SJCRH30 (cell line): Measurements from ENCODE around the gene PWWP2B. TPM values are rescaled to one million over a fixed set of nuclear protein-coding genes. Genes with fewer than 3 reads are reported as not detected.

ENCODE experiments used
- DNase-seq, 2 experiments: peaks; one replicate each; pipeline ENCODE4 v3.0.0-alpha.2; 2015 to 2020
- H3K27ac ChIP-seq: fragments of 250-450 bp; sonication (Bioruptor Pico); 2 replicates; pipeline ENCODE4 v1.5.1; 2020; ENCODE audit warnings: mild to moderate bottlenecking, moderate library complexity
- H3K27me3 ChIP-seq: fragments of 250-450 bp; sonication (Bioruptor Pico); 2 replicates; pipeline ENCODE4 v1.5.1; 2020; ENCODE audit warnings: mild to moderate bottlenecking, moderate library complexity
- H3K36me3 ChIP-seq: fragments of 250-450 bp; sonication (Bioruptor Pico); 2 replicates; pipeline ENCODE4 v1.5.1; 2020; ENCODE audit warnings: mild to moderate bottlenecking, moderate library complexity
- H3K4me1 ChIP-seq: fragments of 250-450 bp; sonication (Bioruptor Pico); 2 replicates; pipeline ENCODE4 v1.5.1; 2020; ENCODE audit warnings: mild to moderate bottlenecking, moderate library complexity
- H3K4me3 ChIP-seq: fragments of 250-450 bp; sonication (Bioruptor Pico); 2 replicates; pipeline ENCODE4 v1.5.1; 2020; ENCODE audit warnings: mild to moderate bottlenecking, moderate library complexity
- H3K9me3 ChIP-seq: fragments of 250-450 bp; sonication (Bioruptor Pico); replicated peaks from 2 replicates; pipeline ENCODE4 v1.5.1; 2020; ENCODE audit warnings: mild to moderate bottlenecking, moderate library complexity
- total RNA-seq: library from RNA; depleted of rRNA; stranded (reverse); fragments of >200 nt; shearing (Covaris generic); gene quantifications from 2 replicates; pipeline ENCODE4 v1.2.3, GENCODE V29; 2014

PWWP2B gene
- total RNA-seq, 1 experiment from 2014 or later, result 0.57 TPM

DNA sequence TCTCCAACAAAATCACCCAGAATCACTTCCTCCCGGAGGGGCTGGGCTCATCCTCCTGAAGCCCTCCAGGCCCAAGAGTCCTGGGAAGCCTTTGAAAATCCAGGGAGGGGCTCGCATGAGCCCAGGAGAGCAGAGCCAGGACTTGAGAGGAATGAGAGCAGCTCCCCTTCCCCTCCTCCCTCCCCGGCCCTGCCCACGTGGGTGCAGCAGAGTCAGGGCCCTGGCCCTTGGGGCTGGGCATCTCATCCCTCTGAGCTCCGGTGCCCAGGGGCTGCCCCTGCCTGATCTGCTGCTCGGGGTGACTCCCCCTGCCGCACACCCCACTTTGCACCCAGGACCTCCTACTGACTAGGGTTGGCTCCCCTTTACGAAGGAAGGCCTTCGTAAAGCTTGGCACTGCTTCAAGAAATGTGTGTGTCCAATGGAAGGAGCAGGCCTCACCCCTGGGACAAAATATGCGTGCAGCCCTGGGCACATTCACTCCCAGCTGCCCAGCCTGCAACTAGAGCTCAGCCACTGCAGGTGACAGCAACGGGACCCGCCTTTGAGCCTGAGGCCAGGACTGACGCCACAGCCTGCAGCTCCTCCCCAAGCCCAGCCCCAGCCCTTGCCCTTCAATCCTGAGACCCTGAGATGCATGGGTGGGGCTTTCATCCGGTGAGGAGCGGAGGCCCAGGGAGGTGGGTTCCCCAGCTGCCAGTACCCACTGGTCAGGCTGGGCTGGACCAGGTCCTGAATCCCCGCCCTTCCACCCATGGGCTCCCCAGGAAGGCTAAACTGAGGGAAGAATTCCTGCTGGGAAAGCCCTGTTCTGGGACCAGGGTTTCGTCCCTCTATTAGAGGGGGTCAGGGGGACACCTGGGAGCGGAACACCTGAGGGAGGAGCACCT is 21.8 kb downstream of the PWWP2B start:
- Histone ChIP-seq H3K27ac (no peak overlapping the region), H3K36me3 (no peaks in the 10 kb centered on the region), H3K27me3 (no peaks in the 10 kb centered on the region), H3K9me3 (no peaks in the 10 kb centered on the region), H3K4me3 (no peak overlapping the region), H3K4me1 (peaks cover 27% of the 10 kb centered on the region)
- DNase-seq, result peak in 1 of 2 experiments; percentile 29

DNA sequence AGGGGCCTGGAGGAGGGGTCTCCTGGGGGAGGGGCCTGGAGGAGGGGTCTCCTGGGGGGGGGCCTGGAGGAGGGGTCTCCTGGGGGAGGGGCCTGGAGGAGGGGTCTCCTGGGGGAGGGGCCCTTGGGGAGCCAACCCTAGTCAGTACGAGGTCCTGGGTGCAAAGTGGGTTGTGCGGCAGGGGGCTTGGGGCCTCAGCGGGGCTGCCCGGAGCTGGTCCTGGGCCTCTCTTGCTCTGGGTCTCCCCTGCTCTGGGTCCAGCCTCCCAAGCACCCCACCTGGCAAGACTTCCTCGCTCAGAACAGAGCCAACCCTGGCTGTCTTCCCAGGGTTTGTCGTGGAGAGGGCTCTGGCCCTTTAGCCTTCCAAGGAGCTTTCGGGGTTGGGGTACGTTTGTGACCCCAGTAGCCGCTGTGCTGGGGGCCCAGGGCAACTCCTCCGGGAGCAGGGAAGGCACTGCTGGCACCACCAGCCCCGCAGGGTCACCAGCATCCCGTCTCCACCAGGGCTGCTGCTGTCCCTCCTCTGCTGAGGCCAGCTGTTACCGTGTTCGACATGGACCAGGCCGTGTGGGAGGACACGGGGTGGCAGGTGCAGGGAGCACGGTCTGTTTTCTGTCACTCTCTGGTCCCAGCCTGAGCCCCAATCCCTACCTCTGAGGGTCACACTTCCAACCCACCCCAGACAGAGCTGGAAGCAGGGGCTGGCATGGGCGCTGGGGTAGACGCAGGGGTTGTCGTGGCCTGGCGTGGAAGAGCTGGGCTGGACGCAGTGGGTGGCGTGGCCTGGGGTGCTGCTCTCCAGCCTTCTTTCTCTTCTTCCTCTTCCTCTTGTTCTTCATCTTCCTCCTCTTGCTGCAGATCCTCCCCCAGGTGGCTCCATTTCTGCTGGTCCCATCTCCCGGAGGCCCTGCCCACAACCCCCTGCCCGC is 22.8 kb downstream of the PWWP2B start:
- Histone ChIP-seq H3K27me3 (no peaks in the 10 kb centered on the region), H3K4me3 (no peak overlapping the region), H3K4me1 (peaks cover 27% of the 10 kb centered on the region), H3K27ac (no peak overlapping the region), H3K9me3 (no peaks in the 10 kb centered on the region), H3K36me3 (no peaks in the 10 kb centered on the region)
- peak in 1 of 2 experiments; percentile 51 for DNase-seq

DNA sequence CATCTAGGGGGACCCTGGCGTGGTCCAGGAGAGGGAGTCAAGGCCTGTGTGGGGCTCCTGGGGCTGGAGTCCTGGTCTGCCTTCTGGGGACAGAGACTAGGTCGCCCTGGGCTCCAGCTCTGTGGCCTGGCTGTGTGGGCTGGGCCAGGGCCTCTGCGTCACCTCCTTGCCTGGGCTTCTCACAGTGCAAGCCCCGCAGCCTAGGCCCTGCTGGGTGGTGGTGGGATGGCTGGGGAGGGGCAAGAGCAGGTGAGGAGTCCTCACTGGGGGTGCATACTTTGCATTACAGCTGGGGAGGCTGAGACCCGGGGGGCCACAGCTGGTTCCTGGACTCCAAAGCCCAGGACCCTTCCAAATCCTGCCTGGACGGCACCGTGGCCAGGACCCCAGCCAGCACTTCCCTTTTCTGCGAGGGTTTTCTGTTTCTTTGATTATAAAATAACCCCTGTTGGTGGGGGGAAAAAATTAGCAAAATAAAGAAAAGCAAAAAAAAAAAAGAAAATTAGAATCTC is 23.5 kb downstream of the PWWP2B start:
- no peak overlapping the region for H3K27ac ChIP-seq
- H3K4me3 ChIP-seq, result no peak overlapping the region
- no peak for DNase-seq
- no peaks in the 10 kb centered on the region for H3K9me3 ChIP-seq
- no peaks in the 10 kb centered on the region for H3K36me3 ChIP-seq
- H3K4me1 ChIP-seq, result peaks cover 27% of the 10 kb centered on the region
- H3K27me3 ChIP-seq, result no peaks in the 10 kb centered on the region

DNA sequence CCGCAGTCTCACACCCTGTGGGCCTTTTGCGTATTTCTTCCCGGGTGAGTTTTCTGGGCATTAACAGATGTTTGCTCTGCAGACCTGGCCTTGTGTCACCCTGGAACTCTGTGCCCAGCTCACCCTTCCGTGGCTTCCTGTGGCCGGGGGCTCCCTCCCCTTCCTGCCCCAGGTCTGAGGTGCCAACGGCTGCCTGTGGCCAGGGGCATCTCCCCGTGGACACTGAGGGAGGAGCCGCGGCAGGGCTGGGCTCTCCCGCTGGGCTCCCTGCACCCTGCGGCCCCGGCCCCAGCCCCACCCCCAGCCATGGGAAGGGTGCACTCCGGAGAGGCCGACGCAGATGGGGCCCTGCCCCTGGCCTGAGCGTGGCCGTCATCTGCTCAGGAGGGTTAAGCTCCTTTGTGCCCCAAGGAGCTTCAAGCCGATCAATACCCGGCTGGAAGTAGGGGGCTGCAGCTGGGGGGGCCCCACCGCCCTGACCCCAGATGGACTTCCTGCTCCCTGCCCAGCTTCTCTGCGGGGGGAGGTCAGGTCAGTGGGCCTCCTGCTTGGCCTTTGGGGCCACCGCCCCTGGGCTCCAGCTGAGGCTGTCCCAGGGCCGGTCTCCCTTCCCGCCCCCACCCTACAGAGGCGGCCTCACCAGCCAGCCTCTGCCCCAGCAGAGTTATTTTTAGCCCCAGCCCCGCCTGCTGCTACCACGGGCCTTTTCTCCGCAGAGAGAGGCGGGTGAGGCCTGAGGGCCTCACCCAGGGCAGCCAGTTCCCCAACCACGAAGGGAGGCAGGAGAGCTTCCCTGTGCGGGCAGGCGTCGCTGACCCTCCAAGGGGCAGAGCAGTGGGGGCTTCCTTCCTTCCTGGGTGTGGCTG is 24.2 kb downstream of the PWWP2B start:
- Histone ChIP-seq H3K4me1 (peaks cover 27% of the 10 kb centered on the region), H3K27me3 (no peaks in the 10 kb centered on the region), H3K27ac (no peak overlapping the region), H3K36me3 (no peaks in the 10 kb centered on the region), H3K4me3 (no peak overlapping the region), H3K9me3 (no peaks in the 10 kb centered on the region)
- peak; percentile 45 to 64 for DNase-seq

DNA sequence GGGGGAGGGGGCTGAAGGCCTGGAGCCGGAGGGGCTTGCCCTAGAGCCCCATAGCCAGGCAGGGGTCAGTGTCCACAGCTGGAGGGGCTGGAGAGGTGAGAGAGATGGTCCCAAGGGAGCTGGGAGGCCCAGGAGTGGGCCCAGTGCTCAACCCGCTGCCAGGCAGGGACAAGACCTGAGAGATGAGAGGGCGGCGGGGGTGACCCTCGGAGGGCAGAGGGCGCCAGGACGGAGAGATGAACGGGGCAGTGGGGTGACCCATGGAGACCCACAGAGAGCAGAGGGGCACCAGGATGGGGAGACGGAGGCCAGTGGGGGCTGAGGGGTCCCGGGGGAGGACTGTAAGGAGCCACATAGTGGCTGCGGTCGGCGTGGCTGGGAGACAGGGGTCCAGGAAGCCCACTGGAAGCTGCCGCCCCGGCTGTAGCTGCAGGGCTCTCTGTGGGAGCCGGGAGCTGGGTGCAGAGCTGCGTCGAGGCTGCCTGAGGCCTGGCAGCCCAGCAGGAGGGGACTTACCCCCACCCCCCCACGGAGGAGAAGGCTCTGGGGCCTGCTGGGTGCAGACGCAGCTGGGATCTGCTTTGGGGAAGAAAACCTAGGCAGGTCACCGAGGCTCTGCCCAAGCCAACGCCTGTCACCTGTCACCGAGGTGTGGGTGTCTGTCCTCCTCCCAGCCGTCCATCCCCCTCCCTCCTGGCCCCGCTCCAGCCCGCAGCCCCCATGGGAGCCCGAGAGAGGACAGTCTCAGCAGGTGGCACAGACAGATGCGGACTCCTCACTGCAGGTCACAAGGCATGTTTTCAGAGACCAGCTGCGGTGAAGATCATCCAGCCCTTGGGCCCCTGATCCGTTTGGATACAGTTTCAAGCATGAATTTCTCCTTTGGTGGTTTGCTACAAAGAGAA is 25.1 kb downstream of the PWWP2B start:
- no peaks in the 10 kb centered on the region for H3K9me3 ChIP-seq
- no peak overlapping the region for H3K4me3 ChIP-seq
- DNase-seq, result peak; percentile 56 to 79
- peaks cover 26% of the 10 kb centered on the region for H3K4me1 ChIP-seq
- no peaks in the 10 kb centered on the region for H3K36me3 ChIP-seq
- H3K27me3 ChIP-seq, result no peaks in the 10 kb centered on the region
- H3K27ac ChIP-seq, result peak overlapping the region; percentile 33

DNA sequence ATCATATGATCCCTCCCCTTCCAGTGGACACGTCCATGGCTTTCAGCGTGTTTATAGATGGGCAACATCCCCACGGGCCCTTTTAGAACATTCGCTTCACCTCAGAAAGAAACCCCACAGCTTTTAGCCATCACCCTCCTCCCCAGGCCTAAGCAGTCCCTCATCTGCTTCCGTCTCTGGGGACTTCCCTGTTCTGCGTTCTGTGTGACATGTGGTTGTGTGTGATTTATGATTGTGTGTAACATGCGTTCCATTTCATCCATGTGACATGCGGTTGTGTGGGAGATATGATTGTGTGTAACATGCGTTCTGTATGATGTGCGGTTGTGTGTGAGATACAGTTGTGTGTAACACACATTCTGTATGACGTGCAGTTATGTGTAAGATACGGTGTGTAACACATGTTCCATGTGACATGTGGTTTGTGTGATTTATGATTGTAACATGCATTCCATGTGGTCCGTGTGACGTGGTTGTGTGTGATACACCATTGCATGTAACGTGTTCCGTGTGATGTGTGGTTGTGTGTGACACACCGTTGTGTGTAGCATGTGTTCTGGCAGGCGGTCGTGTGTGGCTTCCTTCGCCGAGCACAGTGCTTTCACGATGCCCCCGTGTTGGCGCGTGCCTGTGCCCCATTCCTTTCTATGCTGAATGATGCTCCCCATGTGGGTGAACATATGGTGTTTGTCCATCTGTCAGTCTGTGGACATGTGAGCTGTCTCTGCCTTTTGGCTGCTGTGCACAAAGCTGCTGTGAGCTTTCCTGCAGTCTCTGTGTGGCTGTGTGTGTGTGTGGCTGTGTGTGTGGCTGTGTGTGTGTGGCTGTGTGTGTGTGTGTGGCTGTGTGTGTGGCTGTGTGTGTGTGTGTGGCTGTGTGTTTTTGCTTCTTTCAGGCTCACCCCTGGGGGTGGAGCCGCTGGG is 26.2 kb downstream of the PWWP2B start:
- Histone ChIP-seq H3K27ac (peak overlapping the region; percentile 33), H3K36me3 (no peaks in the 10 kb centered on the region), H3K9me3 (no peaks in the 10 kb centered on the region), H3K27me3 (no peaks in the 10 kb centered on the region), H3K4me1 (peaks cover 22% of the 10 kb centered on the region), H3K4me3 (no peak overlapping the region)
- peak in 1 of 2 experiments; percentile 28 for DNase-seq

DNA sequence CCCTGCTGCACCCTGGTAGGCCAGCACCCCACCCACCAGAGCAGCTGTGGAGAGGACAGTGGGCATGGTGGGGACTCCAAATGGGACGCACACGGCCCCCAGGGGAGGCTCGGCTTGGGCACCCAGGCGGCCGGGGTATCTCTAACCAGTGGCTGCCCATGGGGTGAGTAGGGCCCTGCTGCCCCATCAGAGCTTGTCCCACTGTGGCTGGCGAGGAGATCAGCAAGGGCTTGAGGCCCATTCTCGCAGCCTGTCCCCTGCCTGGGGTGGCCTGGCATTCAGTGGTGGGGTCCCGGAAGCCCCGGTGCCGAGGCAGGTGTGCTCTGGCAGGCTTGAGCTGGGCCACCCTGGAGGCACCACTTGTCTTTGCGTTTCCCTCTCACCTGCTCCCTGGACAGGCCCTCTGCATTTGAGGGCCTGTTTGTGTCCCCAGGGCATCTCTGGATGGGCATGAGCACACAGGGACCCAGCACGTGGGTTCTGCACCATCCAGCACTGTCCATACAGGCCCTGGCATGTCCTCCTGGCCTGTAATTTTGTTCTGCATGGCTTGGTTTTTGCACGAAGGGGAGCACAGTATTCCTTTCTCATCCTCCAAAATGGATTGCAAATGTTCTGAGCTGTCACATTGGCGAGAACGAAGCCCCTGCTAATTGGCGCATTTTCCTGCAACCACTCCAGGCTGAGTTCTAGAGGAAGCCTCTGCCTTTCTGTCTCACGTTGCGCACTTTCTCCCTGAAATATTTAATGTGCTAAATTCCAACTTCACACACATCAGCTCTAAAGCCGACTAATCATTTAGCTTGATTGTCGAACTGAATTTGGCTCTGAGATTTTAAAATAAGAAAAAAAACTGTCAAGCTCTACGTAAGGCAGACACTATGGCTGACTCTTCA is 27.2 kb downstream of the PWWP2B start:
- no peaks in the 10 kb centered on the region for H3K36me3 ChIP-seq
- H3K9me3 ChIP-seq, result no peaks in the 10 kb centered on the region
- peaks cover 22% of the 10 kb centered on the region for H3K4me1 ChIP-seq
- no peak overlapping the region for H3K4me3 ChIP-seq
- H3K27me3 ChIP-seq, result no peaks in the 10 kb centered on the region
- no peak overlapping the region for H3K27ac ChIP-seq
- no peak for DNase-seq

DNA sequence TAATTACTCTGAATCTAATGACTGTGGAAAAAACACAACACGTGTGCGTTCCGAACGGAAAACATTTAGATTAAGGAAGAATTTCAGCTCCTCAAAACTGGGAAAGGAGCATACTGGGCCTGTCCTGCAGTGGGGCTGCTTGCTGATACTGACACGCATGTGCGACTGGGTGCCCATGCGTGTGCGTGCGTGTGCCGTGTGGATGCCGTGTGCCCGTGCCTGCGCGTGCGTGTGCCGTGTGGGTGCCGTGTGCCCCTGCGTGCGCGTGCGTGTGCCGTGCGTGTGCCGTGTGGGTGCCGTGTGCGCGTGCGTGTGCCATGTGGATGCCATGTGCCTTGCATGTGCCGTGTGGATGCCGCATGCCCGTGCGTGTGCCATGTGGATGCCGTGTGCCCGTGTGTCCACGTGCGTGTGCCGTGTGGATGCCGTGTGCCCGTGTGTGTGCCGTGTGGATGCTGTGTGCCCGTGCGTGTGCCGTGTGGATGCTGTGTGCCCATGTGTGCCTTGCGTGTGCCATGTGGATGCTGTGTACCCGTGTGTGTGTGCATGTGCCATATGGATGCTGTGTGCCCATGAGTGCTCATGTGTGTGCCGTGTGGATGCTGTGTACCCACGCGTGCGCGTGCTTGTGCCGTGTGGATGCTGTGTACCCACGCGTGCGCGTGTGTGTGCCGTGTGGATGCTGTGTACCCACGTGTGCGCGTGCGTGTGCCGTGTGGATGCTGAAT is 28.2 kb downstream of the PWWP2B start:
- Histone ChIP-seq H3K36me3 (no peaks in the 10 kb centered on the region), H3K27me3 (no peaks in the 10 kb centered on the region), H3K4me3 (no peak overlapping the region), H3K9me3 (no peaks in the 10 kb centered on the region), H3K27ac (no peak overlapping the region), H3K4me1 (peaks cover 22% of the 10 kb centered on the region)
- DNase-seq, result no peak

DNA sequence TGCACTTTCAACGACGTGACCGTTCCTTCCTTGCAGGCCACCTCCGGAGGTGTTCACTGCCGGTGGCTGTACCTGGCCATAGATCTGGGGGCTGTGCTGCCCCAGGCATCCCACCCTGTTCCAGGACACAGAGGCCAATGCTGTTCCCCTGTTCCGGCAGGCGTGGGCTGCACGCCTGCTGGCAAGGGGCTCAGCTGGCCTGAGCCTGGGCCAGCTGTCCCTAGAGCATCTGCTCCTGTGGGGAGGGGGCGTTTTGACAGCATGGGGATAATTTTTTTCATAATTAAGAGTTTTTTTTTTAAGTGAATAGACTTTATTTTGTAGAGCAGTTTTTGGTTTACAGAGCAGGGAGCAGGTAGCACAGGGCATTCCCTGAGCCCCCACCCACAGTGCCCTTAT is 28.8 kb downstream of the PWWP2B start:
- no peak for DNase-seq
- no peak overlapping the region for H3K4me3 ChIP-seq
- H3K27ac ChIP-seq, result no peak overlapping the region
- H3K27me3 ChIP-seq, result no peaks in the 10 kb centered on the region
- no peaks in the 10 kb centered on the region for H3K36me3 ChIP-seq
- peaks cover 22% of the 10 kb centered on the region for H3K4me1 ChIP-seq
- no peaks in the 10 kb centered on the region for H3K9me3 ChIP-seq

DNA sequence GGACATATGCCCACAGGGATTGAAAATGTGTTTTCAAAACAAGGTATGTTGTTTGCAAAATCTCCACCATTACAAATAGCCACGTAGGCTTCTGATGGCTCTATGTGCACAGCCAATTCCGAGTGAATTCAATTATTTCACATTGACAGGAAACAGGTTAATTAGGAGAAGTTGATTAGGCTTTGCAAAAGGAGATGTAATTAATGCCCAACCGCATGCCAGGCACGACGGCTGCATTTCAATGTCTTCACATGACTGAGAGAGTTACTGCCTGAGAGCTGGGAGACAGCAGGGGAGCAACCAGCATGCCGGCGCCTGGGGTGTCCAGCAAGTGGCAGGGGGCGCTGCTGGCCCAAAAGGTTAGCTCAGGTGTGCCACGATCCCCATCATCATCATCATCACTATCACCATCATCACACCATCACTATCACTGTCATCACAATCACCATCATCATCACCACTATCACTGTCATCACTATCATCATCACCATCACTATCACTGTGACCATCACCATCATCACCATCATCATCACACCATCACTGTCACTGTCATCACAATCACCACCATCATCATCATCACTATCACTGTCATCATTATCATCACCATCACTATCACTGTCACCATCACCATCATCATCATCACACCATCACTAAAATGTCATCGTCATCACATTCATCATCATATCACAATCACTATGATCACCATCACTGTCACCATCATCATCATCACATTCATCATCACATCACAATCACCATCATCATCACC is 30.2 kb downstream of the PWWP2B start:
- H3K4me1 ChIP-seq, result peaks cover 12% of the 10 kb centered on the region
- no peak overlapping the region for H3K27ac ChIP-seq

DNA sequence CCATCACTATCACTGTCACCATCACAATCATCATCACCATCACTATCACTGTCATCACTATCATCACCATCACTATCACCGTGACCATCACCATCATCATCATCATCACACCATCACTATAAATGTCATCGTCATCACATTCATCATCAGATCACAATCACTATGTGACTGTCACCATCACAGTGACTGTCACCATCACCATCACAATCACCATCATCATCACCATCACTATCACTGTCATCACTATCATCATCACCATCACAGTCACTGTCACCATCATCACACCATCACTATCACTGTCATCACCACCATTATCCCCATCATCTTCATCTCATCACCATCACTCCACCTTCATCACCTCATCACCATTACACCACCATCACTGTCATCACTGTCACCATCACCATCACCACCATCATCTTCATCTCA is 31.0 kb downstream of the PWWP2B start:
- H3K36me3 ChIP-seq, result no peaks in the 10 kb centered on the region
- no peaks in the 10 kb centered on the region for H3K9me3 ChIP-seq
- DNase-seq, result no peak
- no peak overlapping the region for H3K4me3 ChIP-seq
- peaks cover 6% of the 10 kb centered on the region for H3K4me1 ChIP-seq
- no peaks in the 10 kb centered on the region for H3K27me3 ChIP-seq
- no peak overlapping the region for H3K27ac ChIP-seq

More for the DNA sequence above, 30.2 kb downstream of the PWWP2B start:
- DNase-seq, result no peak
- Histone ChIP-seq H3K27me3 (no peaks in the 10 kb centered on the region), H3K4me3 (no peak overlapping the region), H3K36me3 (no peaks in the 10 kb centered on the region), H3K9me3 (no peaks in the 10 kb centered on the region)
